ENCODE results near the gene COPB2.

Gene COPB2

DNA sequence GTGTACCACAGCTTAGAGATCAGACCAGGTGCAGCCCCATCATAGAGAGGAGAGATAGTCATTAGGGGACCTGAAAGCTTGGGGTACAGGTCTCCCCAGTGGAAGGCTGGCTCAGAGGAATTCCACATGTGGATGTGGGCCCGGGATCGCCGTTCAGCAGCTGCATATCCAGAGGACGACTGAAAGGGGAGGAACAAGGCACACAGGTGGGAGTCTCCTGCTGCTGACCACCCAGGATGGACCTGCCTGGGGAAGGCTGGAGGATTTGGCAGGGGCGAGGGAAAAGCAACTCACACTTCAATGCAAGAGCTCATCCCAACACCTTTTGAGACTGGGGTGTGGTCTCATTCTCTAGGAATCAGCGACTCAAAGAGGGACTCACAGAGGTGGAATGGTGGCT lies 70.6 kb downstream of the COPB2 start:
- H3K9me2 ChIP-seq (replicated peaks; ENCODE audit: control insufficient read depth, low read length): no peaks in the 10 kb centered on the region
- H3K27ac ChIP-seq (ENCODE audit: low read depth, low read length): no peak overlapping the region
- H3K4me3 ChIP-seq (ENCODE audit: low read length): no peak overlapping the region
- H3K4me2 ChIP-seq (ENCODE audit: low read length): no peak overlapping the region
- no peaks in the 10 kb centered on the region for H3K9me3 ChIP-seq (ENCODE audit: control insufficient read depth, insufficient read depth, low read length)
- TF ChIP-seq EZH2phosphoT487 (IDR thresholded peaks at IDR 0.05; ENCODE audit: borderline replicate concordance, low read length): no peak
- TF ChIP-seq CTCF (IDR thresholded peaks at IDR 0.05; ENCODE audit: low read depth, low read length, poor library complexity, severe bottlenecking): no peak
- no peaks in the 10 kb centered on the region for H4K20me1 ChIP-seq (ENCODE audit: control insufficient read depth, insufficient read depth, low read depth, low read length)
- peaks cover 4% of the 10 kb centered on the region for H3K27me3 ChIP-seq (ENCODE audit: control insufficient read depth, low read length)
- H3K4me1 ChIP-seq (ENCODE audit: control insufficient read depth, low read length): no peaks in the 10 kb centered on the region
- no peaks in the 10 kb centered on the region for H3K36me3 ChIP-seq (ENCODE audit: control insufficient read depth, low read length)
- no peaks in the 10 kb centered on the region for H3K79me2 ChIP-seq (ENCODE audit: control insufficient read depth, low read length)
- H3F3A ChIP-seq (ENCODE audit: control insufficient read depth, insufficient read depth): no peaks in the 10 kb centered on the region

- no peaks in the 10 kb centered on the region for H3K79me2 ChIP-seq (ENCODE audit: control insufficient read depth, low read length)
- H3K27me3 ChIP-seq (ENCODE audit: control insufficient read depth, low read length): peaks cover 4% of the 10 kb centered on the region
- H3K36me3 ChIP-seq (ENCODE audit: control insufficient read depth, low read length): no peaks in the 10 kb centered on the region
- H3K4me2 ChIP-seq (ENCODE audit: low read length): no peak overlapping the region
- H4K20me1 ChIP-seq (ENCODE audit: control insufficient read depth, insufficient read depth, low read depth, low read length): no peaks in the 10 kb centered on the region
- no peak overlapping the region for H3K4me3 ChIP-seq (ENCODE audit: low read length)
- TF ChIP-seq CTCF (IDR thresholded peaks at IDR 0.05; ENCODE audit: low read depth, low read length, poor library complexity, severe bottlenecking) (no peak), EZH2phosphoT487 (IDR thresholded peaks at IDR 0.05; ENCODE audit: borderline replicate concordance, low read length) (no peak)
- no peaks in the 10 kb centered on the region for H3K9me2 ChIP-seq (replicated peaks; ENCODE audit: control insufficient read depth, low read length)
- no peaks in the 10 kb centered on the region for H3F3A ChIP-seq (ENCODE audit: control insufficient read depth, insufficient read depth)
- no peaks in the 10 kb centered on the region for H3K9me3 ChIP-seq (ENCODE audit: control insufficient read depth, insufficient read depth, low read length)
- no peaks in the 10 kb centered on the region for H3K4me1 ChIP-seq (ENCODE audit: control insufficient read depth, low read length)
- H3K27ac ChIP-seq (ENCODE audit: low read depth, low read length): no peak overlapping the region
Observed at GRCh38 chr3:139318431-139318816, 71.0 kb downstream of the COPB2 start.

GRCh38 chr3:139317660-139318430 lies 71.6 kb downstream of the COPB2 start:
- no peaks in the 10 kb centered on the region for H4K20me1 ChIP-seq (ENCODE audit: control insufficient read depth, insufficient read depth, low read depth, low read length)
- TF ChIP-seq CTCF (IDR thresholded peaks at IDR 0.05; ENCODE audit: low read depth, low read length, poor library complexity, severe bottlenecking): no peak
- no peak for TF ChIP-seq EZH2phosphoT487 (IDR thresholded peaks at IDR 0.05; ENCODE audit: borderline replicate concordance, low read length)
- no peaks in the 10 kb centered on the region for H3K79me2 ChIP-seq (ENCODE audit: control insufficient read depth, low read length)
- no peaks in the 10 kb centered on the region for H3K9me2 ChIP-seq (replicated peaks; ENCODE audit: control insufficient read depth, low read length)
- no peaks in the 10 kb centered on the region for H3K36me3 ChIP-seq (ENCODE audit: control insufficient read depth, low read length)
- no peak overlapping the region for H3K4me2 ChIP-seq (ENCODE audit: low read length)
- no peaks in the 10 kb centered on the region for H3K4me1 ChIP-seq (ENCODE audit: control insufficient read depth, low read length)
- H3K27me3 ChIP-seq (ENCODE audit: control insufficient read depth, low read length): peaks cover 4% of the 10 kb centered on the region
- H3K27ac ChIP-seq (ENCODE audit: low read depth, low read length): no peak overlapping the region
- no peak overlapping the region for H3K4me3 ChIP-seq (ENCODE audit: low read length)
- no peaks in the 10 kb centered on the region for H3F3A ChIP-seq (ENCODE audit: control insufficient read depth, insufficient read depth)
- no peaks in the 10 kb centered on the region for H3K9me3 ChIP-seq (ENCODE audit: control insufficient read depth, insufficient read depth, low read length)
